Measurements from ENCODE around the gene ASIC2. TPM values are rescaled to one million over a fixed set of nuclear protein-coding genes. Genes with fewer than 3 reads are reported as not detected.

Gene ASIC2
- total and polyA plus RNA-seq, 9 of the 15 experiments (the other 6 are each of a cell fraction or from before 2014, with no cell fraction given), result not detected

GRCh38 chr17:33225994-33226393 lies 67.1 kb downstream of the ASIC2 start (continued):
- TF ChIP-seq ZNF212 (CRISPR knock-in tag; IDR thresholded peaks at IDR 0.05) (no peak), ARID4B (CRISPR knock-in tag; IDR thresholded peaks at IDR 0.05) (no peak)

DNA sequence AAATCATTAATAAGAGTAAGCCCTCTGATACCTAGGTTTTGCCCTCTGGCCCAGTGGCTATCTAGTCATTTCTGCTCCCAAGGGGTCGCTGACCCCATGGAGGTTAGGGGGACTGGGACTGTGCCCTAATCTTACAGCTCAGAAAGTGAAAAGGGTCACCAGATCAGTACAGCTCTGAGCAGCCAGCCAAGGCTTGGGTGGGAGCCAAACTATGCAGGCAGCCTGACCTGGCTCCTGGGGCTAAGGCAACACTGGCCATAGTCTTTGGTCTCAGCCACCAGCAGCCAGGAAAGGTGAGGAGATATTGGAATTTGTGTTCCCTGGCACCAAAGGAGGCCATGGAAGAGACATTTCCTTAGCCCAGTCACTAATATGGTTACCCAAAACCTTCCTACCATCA lies 67.6 kb downstream of the ASIC2 start:
- DNase-seq (ENCODE audit: extremely low read depth in 1 of 4, low spot score in 3 of 4), result no peak
- no peaks in the 10 kb centered on the region for H3K9me3 ChIP-seq (replicated peaks; ENCODE audit: control insufficient read depth, insufficient read depth, low read depth, low read length)
- no peak for TF ChIP-seq BRD9 (IDR thresholded peaks at IDR 0.05; ENCODE audit: low read depth, partially characterized antibody)
- TF ChIP-seq ZNF589 (CRISPR knock-in tag; IDR thresholded peaks at IDR 0.05; ENCODE audit: low read depth), result no peak
- TF ChIP-seq TEAD4 (IDR thresholded peaks at IDR 0.05; ENCODE audit: low read length), result no peak
- TF ChIP-seq TEAD4 (CRISPR knock-in tag; IDR thresholded peaks at IDR 0.05; ENCODE audit: borderline replicate concordance), result no peak
- TF ChIP-seq MTA2 (IDR thresholded peaks at IDR 0.05; ENCODE audit: low read depth), result no peak
- TF ChIP-seq CEBPG (CRISPR knock-in tag; IDR thresholded peaks at IDR 0.05), result no peak
- no peak for TF ChIP-seq CEBPG (tag; conservative IDR thresholded peaks at IDR 0.05 in 1 of 2, IDR thresholded peaks at IDR 0.05 in 1 of 2)
- TF ChIP-seq SP1 (CRISPR knock-in tag; IDR thresholded peaks at IDR 0.05), result no peak
- TF ChIP-seq, protein P1, sequence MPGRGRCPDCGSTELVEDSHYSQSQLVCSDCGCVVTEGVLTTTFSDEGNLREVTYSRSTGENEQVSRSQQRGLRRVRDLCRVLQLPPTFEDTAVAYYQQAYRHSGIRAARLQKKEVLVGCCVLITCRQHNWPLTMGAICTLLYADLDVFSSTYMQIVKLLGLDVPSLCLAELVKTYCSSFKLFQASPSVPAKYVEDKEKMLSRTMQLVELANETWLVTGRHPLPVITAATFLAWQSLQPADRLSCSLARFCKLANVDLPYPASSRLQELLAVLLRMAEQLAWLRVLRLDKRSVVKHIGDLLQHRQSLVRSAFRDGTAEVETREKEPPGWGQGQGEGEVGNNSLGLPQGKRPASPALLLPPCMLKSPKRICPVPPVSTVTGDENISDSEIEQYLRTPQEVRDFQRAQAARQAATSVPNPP (IDR thresholded peaks at IDR 0.05; ENCODE audit: borderline replicate concordance, insufficient read depth, insufficient read length), result no peak
- TF ChIP-seq, protein P2, sequence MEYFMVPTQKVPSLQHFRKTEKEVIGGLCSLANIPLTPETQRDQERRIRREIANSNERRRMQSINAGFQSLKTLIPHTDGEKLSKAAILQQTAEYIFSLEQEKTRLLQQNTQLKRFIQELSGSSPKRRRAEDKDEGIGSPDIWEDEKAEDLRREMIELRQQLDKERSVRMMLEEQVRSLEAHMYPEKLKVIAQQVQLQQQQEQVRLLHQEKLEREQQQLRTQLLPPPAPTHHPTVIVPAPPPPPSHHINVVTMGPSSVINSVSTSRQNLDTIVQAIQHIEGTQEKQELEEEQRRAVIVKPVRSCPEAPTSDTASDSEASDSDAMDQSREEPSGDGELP (CRISPR knock-in tag; IDR thresholded peaks at IDR 0.05; ENCODE audit: borderline replicate concordance), result no peak
- TF ChIP-seq NFE2 (IDR thresholded peaks at IDR 0.05; ENCODE audit: low read depth), result no peak
- TF ChIP-seq, protein P3, sequence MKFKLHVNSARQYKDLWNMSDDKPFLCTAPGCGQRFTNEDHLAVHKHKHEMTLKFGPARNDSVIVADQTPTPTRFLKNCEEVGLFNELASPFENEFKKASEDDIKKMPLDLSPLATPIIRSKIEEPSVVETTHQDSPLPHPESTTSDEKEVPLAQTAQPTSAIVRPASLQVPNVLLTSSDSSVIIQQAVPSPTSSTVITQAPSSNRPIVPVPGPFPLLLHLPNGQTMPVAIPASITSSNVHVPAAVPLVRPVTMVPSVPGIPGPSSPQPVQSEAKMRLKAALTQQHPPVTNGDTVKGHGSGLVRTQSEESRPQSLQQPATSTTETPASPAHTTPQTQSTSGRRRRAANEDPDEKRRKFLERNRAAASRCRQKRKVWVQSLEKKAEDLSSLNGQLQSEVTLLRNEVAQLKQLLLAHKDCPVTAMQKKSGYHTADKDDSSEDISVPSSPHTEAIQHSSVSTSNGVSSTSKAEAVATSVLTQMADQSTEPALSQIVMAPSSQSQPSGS (CRISPR knock-in tag; IDR thresholded peaks at IDR 0.05), result no peak
- no peak for TF ChIP-seq NCOA4 (IDR thresholded peaks at IDR 0.05; ENCODE audit: partially characterized antibody)

More for the DNA sequence above, 67.6 kb downstream of the ASIC2 start:
- Histone ChIP-seq H2AFZ (ENCODE audit: low read depth, low read length) (no peak overlapping the region), H3K4me1 (replicated peaks in 1 of 2; ENCODE audit: control insufficient read depth in 2 of 2, insufficient read depth in 2 of 2, low read length in 2 of 2) (no peaks in the 10 kb centered on the region), H3K4me3 (no peak overlapping the region), H3K27me3 (ENCODE audit: control insufficient read depth in 2 of 2, insufficient read depth in 2 of 2, low read length in 2 of 2) (no peaks in the 10 kb centered on the region; a peak in 2 of 5 replicates), H3K27ac (ENCODE audit: extremely low read depth, low read depth, low read length) (no peak overlapping the region), H3K9me1 (ENCODE audit: control insufficient read depth, insufficient read depth, low read length) (no peaks in the 10 kb centered on the region), H3K79me2 (ENCODE audit: control insufficient read depth, insufficient read depth, low read length) (no peaks in the 10 kb centered on the region), H3K9ac (ENCODE audit: insufficient read depth in 1 of 2, low read depth in 2 of 2, low read length in 2 of 2) (no peak overlapping the region), H3K36me3 (ENCODE audit: control insufficient read depth, insufficient read depth, low read length) (no peaks in the 10 kb centered on the region), H4K20me1 (replicated peaks; ENCODE audit: control insufficient read depth, insufficient read depth, low read length) (no peaks in the 10 kb centered on the region), H3K4me2 (ENCODE audit: insufficient read depth, low read length) (no peak overlapping the region)
- ATAC-seq (no peak), FAIRE-seq (no peak)
- intact Hi-C loops (cut with micrococcal nuclease), result no loop called here
- ChIA-PET POLR2A (no interaction called here), CTCF (ENCODE audit: low intra/inter-chr PET ratio) (no interaction called here)
- in situ Hi-C loops (cut with MboI), result no loop called here
- BruUV-seq (replicated peaks), result no TSS peak
- WGBS (ENCODE audit: insufficient coverage, low coverage, missing lambda C conversion rate), result 0% methylated on average over 1 of the region's 1 CpG
